ENCODE data around the gene PRCC. TPM values are rescaled to one million over a fixed set of nuclear protein-coding genes. Genes with fewer than 3 reads are reported as not detected.

The PRCC gene
- total RNA-seq, 2 donors from 2014 or later: 108 to 111 TPM

DNA sequence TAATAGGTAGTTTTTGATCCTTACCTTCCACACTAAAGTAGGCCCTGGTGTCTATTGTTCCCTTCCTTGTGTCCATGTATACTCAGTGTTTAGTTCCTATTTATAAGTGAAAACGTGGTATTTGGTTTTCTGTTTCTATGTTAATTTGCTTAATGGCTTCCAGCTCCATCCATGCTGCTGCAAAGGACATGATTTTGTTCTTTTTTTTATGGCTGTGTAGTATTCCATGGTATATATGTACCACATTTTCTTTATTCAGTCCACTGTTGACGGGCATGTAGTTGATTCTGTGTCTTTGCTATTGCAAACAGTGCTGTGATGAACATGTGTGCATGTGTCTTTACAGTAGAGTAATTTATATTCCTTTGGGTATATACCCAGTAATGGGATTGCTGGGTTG, 20.8 kb downstream of the PRCC start:
- Histone ChIP-seq H3K27ac (ENCODE audit: low read depth, low read length) (no peak overlapping the region), H3K4me1 (ENCODE audit: control insufficient read depth, insufficient read depth, low read length) (no peaks in the 10 kb centered on the region), H3K27me3 (ENCODE audit: control insufficient read depth, insufficient read depth, low read length, poor library complexity, severe bottlenecking) (no peaks in the 10 kb centered on the region), H3K4me3 (ENCODE audit: low read length) (no peak overlapping the region), H3K9ac (ENCODE audit: extremely low read depth, low read length, poor library complexity, severe bottlenecking) (no peak overlapping the region), H3K36me3 (ENCODE audit: control insufficient read depth, insufficient read depth, low read length) (peaks cover 76% of the 10 kb centered on the region), H3K9me3 (ENCODE audit: control insufficient read depth, low read length) (no peaks in the 10 kb centered on the region)
- no peak overlapping the region for H3K27ac Mint-ChIP-seq
- no peak for TF ChIP-seq CTCF (conservative IDR thresholded peaks at IDR 0.05)
- WGBS, 2 experiments (ENCODE audit: insufficient coverage in 1 of 2, insufficient read length in 1 of 2): 86 to 100% methylated on average over 1 to 2 of the region's 2 CpGs
- no peaks in the 10 kb centered on the region for H3K27me3 Mint-ChIP-seq (ENCODE audit: insufficient read depth)
- no peak for DNase-seq
- H3K9me3 Mint-ChIP-seq: no peaks in the 10 kb centered on the region
- H3K4me3 Mint-ChIP-seq: no peak overlapping the region
- peaks cover 9% of the 10 kb centered on the region for H3K4me1 Mint-ChIP-seq
- H3K36me3 Mint-ChIP-seq (ENCODE audit: low read depth): peaks cover 71% of the 10 kb centered on the region

DNA sequence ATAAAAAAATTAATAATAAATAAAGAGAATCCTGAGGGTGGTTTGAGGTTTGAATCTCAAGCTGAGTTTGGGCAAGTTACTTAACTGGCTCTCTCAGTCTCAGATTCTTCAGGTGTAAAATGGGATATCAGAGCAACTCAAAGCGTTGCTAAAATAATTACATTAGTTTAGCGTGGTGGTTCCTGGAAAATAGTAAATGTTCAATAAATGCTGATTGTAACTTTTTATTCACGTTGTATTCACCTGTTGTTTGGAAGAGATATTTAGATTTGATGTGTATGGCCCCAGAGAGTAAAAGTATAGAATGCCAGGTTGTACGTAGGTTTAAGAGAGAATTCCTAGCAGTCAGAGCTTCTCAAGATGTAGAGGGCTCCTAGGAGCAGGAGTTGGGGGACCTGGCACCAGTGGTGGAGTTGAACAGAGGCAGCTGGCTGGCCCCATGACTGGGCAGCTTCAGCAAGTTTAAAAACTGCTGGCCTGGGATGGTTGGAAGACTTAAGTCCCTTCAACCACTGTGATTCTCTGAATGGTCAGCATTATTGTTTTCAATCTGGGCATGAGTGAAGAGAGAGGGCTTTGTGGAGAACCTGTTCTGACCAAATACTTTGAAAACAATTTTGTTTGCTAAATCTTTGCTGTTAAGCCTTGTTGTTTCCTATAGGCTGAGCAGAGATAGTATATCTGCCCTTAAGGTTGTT, 22.4 kb downstream of the PRCC start:
- no peaks in the 10 kb centered on the region for H3K27me3 ChIP-seq (ENCODE audit: control insufficient read depth, insufficient read depth, low read length, poor library complexity, severe bottlenecking)
- peak overlapping the region; percentile 7 for H3K4me3 ChIP-seq (ENCODE audit: low read length)
- Mint-ChIP-seq H3K27me3 (ENCODE audit: insufficient read depth) (no peaks in the 10 kb centered on the region), H3K9me3 (no peaks in the 10 kb centered on the region), H3K36me3 (ENCODE audit: low read depth) (peaks cover 74% of the 10 kb centered on the region), H3K4me3 (no peak overlapping the region), H3K27ac (peak overlapping the region; percentile 17), H3K4me1 (peaks cover 9% of the 10 kb centered on the region)
- no peaks in the 10 kb centered on the region for H3K9me3 ChIP-seq (ENCODE audit: control insufficient read depth, low read length)
- no peak overlapping the region for H3K27ac ChIP-seq (ENCODE audit: low read depth, low read length)
- peak overlapping the region; percentile 3 for H3K9ac ChIP-seq (ENCODE audit: extremely low read depth, low read length, poor library complexity, severe bottlenecking)
- 94 to 96% methylated on average over 4 of the region's 4 CpGs for WGBS, 2 experiments (ENCODE audit: insufficient coverage in 1 of 2, insufficient read length in 1 of 2)
- no peaks in the 10 kb centered on the region for H3K4me1 ChIP-seq (ENCODE audit: control insufficient read depth, insufficient read depth, low read length)
- no peak for TF ChIP-seq CTCF (conservative IDR thresholded peaks at IDR 0.05)
- peaks cover 81% of the 10 kb centered on the region for H3K36me3 ChIP-seq (ENCODE audit: control insufficient read depth, insufficient read depth, low read length)
- no peak for DNase-seq

GRCh38 chr1:156794506-156795373, 27.4 kb downstream of the PRCC start:
- 78 to 86% methylated on average over 3 to 7 of the region's 7 CpGs for WGBS, 2 experiments (ENCODE audit: insufficient coverage in 1 of 2, insufficient read length in 1 of 2)
- Histone ChIP-seq H3K27ac (ENCODE audit: low read depth, low read length) (no peak overlapping the region), H3K27me3 (ENCODE audit: control insufficient read depth, insufficient read depth, low read length, poor library complexity, severe bottlenecking) (no peaks in the 10 kb centered on the region), H3K4me3 (ENCODE audit: low read length) (no peak overlapping the region), H3K9me3 (ENCODE audit: control insufficient read depth, low read length) (no peaks in the 10 kb centered on the region), H3K9ac (ENCODE audit: extremely low read depth, low read length, poor library complexity, severe bottlenecking) (no peak overlapping the region), H3K4me1 (ENCODE audit: control insufficient read depth, insufficient read depth, low read length) (peaks cover 11% of the 10 kb centered on the region), H3K36me3 (ENCODE audit: control insufficient read depth, insufficient read depth, low read length) (peaks cover 88% of the 10 kb centered on the region)
- Mint-ChIP-seq H3K27ac (no peak overlapping the region), H3K4me1 (peaks cover 15% of the 10 kb centered on the region), H3K9me3 (no peaks in the 10 kb centered on the region), H3K27me3 (ENCODE audit: insufficient read depth) (no peaks in the 10 kb centered on the region), H3K36me3 (ENCODE audit: low read depth) (peaks cover 73% of the 10 kb centered on the region), H3K4me3 (no peak overlapping the region)
- TF ChIP-seq CTCF (conservative IDR thresholded peaks at IDR 0.05): no peak
- DNase-seq: no peak
